Aorta (tissue), 5 donors: ENCODE data around the gene NPIPB6. TPM values are rescaled to one million over a fixed set of nuclear protein-coding genes. Genes with fewer than 3 reads are reported as not detected.
A peak's percentile ranks its signal among the peaks of the same experiment; 100 is the strongest.
"Not testable (repeated sequence)": the region's sequence is repeated elsewhere in the genome, so short reads cannot be mapped to it uniquely, and the experiment has no call there.

Experiments
- ATAC-seq: fragments of 200-7000 bp; cut with Tn5 transposase; one replicate; pipeline ENCODE4 v1.9.1; 2022; ENCODE audit warnings: moderate library complexity; ENCODE audit not compliant: low FRiP score
- DNase-seq, 2 donors: peaks; one replicate each; pipeline ENCODE4 v3.0.0-alpha.2; 2020
- H3K27ac ChIP-seq, 2 donors: one replicate each; pipeline ENCODE4 v1.5.1; 2013; ENCODE audit warnings: low read length in 2 of 2, mild to moderate bottlenecking in 2 of 2, moderate library complexity in 2 of 2, control low read depth in 1 of 2, inconsistent platforms in 1 of 2, low read depth in 1 of 2
- H3K27me3 ChIP-seq, 2 donors: one replicate each; pipeline ENCODE4 v1.6.1; 2013; ENCODE audit warnings: control low read depth in 1 of 2, low read length in 1 of 2, mild to moderate bottlenecking in 1 of 2, moderate library complexity in 1 of 2; ENCODE audit not compliant: insufficient read depth in 2 of 2, control insufficient read depth in 1 of 2
- H3K36me3 ChIP-seq, 2 donors: one replicate each; pipeline ENCODE4 v1.6.1; 2013; ENCODE audit warnings: control low read depth in 1 of 2, low read length in 1 of 2, mild to moderate bottlenecking in 1 of 2; ENCODE audit not compliant: insufficient read depth in 2 of 2, control insufficient read depth in 1 of 2
- H3K4me1 ChIP-seq, 2 donors: one replicate each; pipeline ENCODE4 v1.6.1; 2013; ENCODE audit warnings: low read length in 2 of 2, control low read depth in 1 of 2, mild to moderate bottlenecking in 1 of 2, moderate library complexity in 1 of 2; ENCODE audit not compliant: insufficient read depth in 2 of 2, control insufficient read depth in 1 of 2
- H3K4me3 ChIP-seq, 2 donors: one replicate each; pipeline ENCODE4 v1.5.1; 2013; ENCODE audit warnings: low read length in 2 of 2, control low read depth in 1 of 2, mild to moderate bottlenecking in 1 of 2
- H3K9me3 ChIP-seq: one replicate; pipeline ENCODE4 v1.6.1; 2013; ENCODE audit warnings: mild to moderate bottlenecking, low read length; ENCODE audit not compliant: control insufficient read depth
- WGBS, 2 donors: extraction: QIAGEN DNeasy Blood & Tissue Kit; methylation state at CpG; one replicate each; pipeline ENCODE4 v1.1.7; 2013; 5-methylcytosine and 5-hydroxymethylcytosine counted together
- intact Hi-C, 2 donors: fragments of 100-400 bp; cut with DNase I; formaldehyde crosslinking; loops; one replicate each; pipeline versions ENCODE4 v1.14.2 to v1.15.0; 2022
- long read RNA-seq, 2 donors: library from polyadenylated mRNA; unstranded; transcript quantifications; one replicate each; pipeline ENCODE4 v2.0.0, GENCODE V29; 2020 to 2021
- polyA plus RNA-seq, 2 donors: library from polyadenylated mRNA; stranded (reverse); fragments of 200-250 nt; gene quantifications; one replicate each; pipeline ENCODE4 v1.2.3, GENCODE V29; 2013
- total RNA-seq, 2 donors: library from RNA; stranded (reverse); fragmentation: NEBNext Ultra II Directional; extraction: Animal tissue kit (Norgen Biotek cat#: 25700); gene quantifications; one replicate each; pipeline ENCODE4 v1.2.1, GENCODE V29; 2021
- donor health status: healthy with polysubstance abuse.
- donor health status: Bipolar disorder and iron deficiency.
- donor health status: DM: no; HTN: no; CAD: no.
- donor health status: DM: no; HTN: no; CAD: no.
- donor health status: DM: yes; HTN: yes; CAD: no.

Gene NPIPB6
- total RNA-seq = 1 to 10 TPM; 2.3 to 3.3 TPM
- 1 to 10 TPM; 1.3 to 1.5 TPM for polyA plus RNA-seq
- long read RNA-seq, donor 1 = 0 reads
- long read RNA-seq, donor 2 = 0 reads

- H3K27ac ChIP-seq, ATAC-seq, H3K4me1 ChIP-seq, DNase-seq, H3K9me3 ChIP-seq, H3K27me3 ChIP-seq, intact Hi-C loops, H3K4me3 ChIP-seq, H3K36me3 ChIP-seq: not testable (repeated sequence)
- no CpG with 5 or more reads among the region's 5 CpGs for WGBS, 2 donors
Measured at GRCh38 chr16:28363408-28363807, at the start of gene NPIPB6. TSS of gene NPIPB6 (minus strand) at chr16:28363508. CDS start at chr16:28362822, 686 bp downstream.

GRCh38 chr16:28403220-28404072 is 40.1 kb upstream of the NPIPB6 start, which contains the start of gene EIF3CL:
TSS of gene EIF3CL (minus strand) at chr16:28403841. CDS start at chr16:28403618, 223 bp downstream.
- DNase-seq, H3K27ac ChIP-seq, H3K4me1 ChIP-seq, intact Hi-C loops, H3K4me3 ChIP-seq, H3K9me3 ChIP-seq, H3K27me3 ChIP-seq, H3K36me3 ChIP-seq: not testable (repeated sequence)
- peak; percentile 99 for ATAC-seq
- WGBS, 2 donors = no CpG with 5 or more reads among the region's 66 CpGs

GRCh38 chr16:28392054-28392453 is 28.7 kb upstream of the NPIPB6 start:
- H3K9me3 ChIP-seq, ATAC-seq, DNase-seq, H3K36me3 ChIP-seq, H3K27me3 ChIP-seq, H3K4me1 ChIP-seq, H3K4me3 ChIP-seq, H3K27ac ChIP-seq, intact Hi-C loops: not testable (repeated sequence)
- WGBS, 2 donors = no CpG with 5 or more reads among the region's 5 CpGs

- H3K27ac ChIP-seq, ATAC-seq, DNase-seq, H3K36me3 ChIP-seq, H3K4me3 ChIP-seq, H3K9me3 ChIP-seq, H3K27me3 ChIP-seq, H3K4me1 ChIP-seq, intact Hi-C loops: not testable (repeated sequence)
- 20 to 59% methylated on average over 1 to 3 of the region's 10 CpGs for WGBS, 2 donors
Measured at GRCh38 chr16:28382177-28382867, 19.0 kb upstream of the NPIPB6 start.

GRCh38 chr16:28377822-28378221 is 14.5 kb upstream of the NPIPB6 start:
- H3K4me3 ChIP-seq, H3K9me3 ChIP-seq, intact Hi-C loops, ATAC-seq, H3K4me1 ChIP-seq, H3K27ac ChIP-seq, H3K27me3 ChIP-seq, H3K36me3 ChIP-seq: not testable (repeated sequence)
- DNase-seq = peak in 1 of 2 donors; percentile 37
- 95 to 98% methylated on average over 4 to 5 of the region's 10 CpGs for WGBS, 2 donors

GRCh38 chr16:28377108-28377625 is 13.9 kb upstream of the NPIPB6 start:
- WGBS, 2 donors = 95 to 97% methylated on average over 17 to 31 of the region's 38 CpGs

GRCh38 chr16:28375115-28375514 is 11.8 kb upstream of the NPIPB6 start:
- peak in 1 of 2 donors; percentile 19 for DNase-seq
- H3K27me3 ChIP-seq, H3K4me1 ChIP-seq, H3K9me3 ChIP-seq, H3K27ac ChIP-seq, intact Hi-C loops, H3K4me3 ChIP-seq, ATAC-seq, H3K36me3 ChIP-seq: not testable (repeated sequence)
- 3% methylated on average over 3 of the region's 8 CpGs for WGBS, 2 donors

More at GRCh38 chr16:28377108-28377625, 13.9 kb upstream of the NPIPB6 start:
- intact Hi-C loops, H3K4me1 ChIP-seq, ATAC-seq, H3K4me3 ChIP-seq, H3K36me3 ChIP-seq, H3K27me3 ChIP-seq, H3K9me3 ChIP-seq, H3K27ac ChIP-seq: not testable (repeated sequence)
- peak; percentile 4 to 40 for DNase-seq

GRCh38 chr16:28374281-28374680 is 11.0 kb upstream of the NPIPB6 start:
- H3K4me1 ChIP-seq, H3K9me3 ChIP-seq, H3K36me3 ChIP-seq, H3K27ac ChIP-seq, DNase-seq, ATAC-seq, intact Hi-C loops, H3K4me3 ChIP-seq, H3K27me3 ChIP-seq: not testable (repeated sequence)
- WGBS, 2 donors = 0% methylated on average over 16 of the region's 25 CpGs; no CpG with 5 or more reads in 1 of the 2 donors
